HG02973 (cell line): ENCODE measurements around the gene ABCA1.
"Not testable (repeated sequence)": the region's sequence is repeated elsewhere in the genome, so short reads cannot be mapped to it uniquely, and the experiment has no call there.

Experiments used
- ATAC-seq: cut with Tn5 transposase; IDR thresholded peaks from one replicate; pipeline ENCODE4 v1.9.1; 2021; ENCODE audit warnings: moderate library complexity; ENCODE audit not compliant: unreplicated experiment

ABCA1 gene

DNA sequence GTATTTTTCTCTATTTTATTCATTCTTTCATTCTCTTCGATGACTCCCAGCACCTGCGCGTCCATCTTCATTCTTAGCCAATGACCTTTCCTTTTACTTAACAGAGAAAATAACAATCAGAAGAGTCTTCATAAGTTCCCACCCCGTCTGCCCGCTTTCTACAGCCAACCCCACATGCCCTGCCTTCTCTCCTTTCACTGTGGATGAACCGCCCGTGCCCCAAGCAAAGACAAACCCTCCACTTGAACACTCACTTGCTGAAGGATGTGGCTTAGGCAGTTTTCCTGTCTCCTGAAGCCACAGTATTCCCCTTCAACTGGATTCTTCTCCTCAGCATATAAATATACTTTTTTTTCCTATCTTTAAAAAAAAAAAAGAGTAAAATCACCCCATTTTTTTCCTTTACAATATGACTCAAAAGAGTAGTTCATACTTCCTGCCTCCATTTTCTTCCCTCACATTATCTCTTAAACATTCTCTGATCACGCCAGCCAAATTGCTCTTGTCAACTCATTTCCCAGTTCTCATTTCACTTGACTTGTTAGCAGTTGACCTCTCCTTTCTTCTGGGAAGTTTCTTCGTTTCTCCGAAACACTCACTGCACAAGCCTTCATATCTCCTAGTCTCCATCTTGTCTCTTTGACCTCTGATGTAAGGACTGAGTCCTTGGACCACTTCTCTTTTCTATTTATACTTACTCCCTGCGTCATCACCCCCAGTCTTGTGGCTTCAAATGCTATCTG is 153.0 kb downstream of the ABCA1 start:
- ATAC-seq, result peak; percentile 92

DNA sequence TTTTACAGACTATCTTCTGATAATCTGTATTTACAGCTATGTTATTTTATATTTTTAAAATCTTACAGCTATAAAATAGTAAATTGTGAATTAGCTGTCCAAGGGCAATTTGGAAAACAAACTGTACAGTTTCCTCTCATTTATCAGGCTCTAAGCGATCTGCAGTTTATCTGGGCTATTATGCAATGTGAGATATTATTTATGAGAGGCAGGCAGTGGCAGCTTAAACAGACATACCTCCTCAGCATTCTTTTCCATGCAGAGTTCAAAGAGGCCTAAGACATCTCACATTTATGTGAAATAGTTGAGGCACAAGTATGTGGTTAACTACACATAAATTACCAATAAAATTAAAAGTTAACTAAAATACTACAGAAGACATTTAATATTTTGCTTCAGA is 153.8 kb downstream of the ABCA1 start:
- no peak for ATAC-seq

DNA sequence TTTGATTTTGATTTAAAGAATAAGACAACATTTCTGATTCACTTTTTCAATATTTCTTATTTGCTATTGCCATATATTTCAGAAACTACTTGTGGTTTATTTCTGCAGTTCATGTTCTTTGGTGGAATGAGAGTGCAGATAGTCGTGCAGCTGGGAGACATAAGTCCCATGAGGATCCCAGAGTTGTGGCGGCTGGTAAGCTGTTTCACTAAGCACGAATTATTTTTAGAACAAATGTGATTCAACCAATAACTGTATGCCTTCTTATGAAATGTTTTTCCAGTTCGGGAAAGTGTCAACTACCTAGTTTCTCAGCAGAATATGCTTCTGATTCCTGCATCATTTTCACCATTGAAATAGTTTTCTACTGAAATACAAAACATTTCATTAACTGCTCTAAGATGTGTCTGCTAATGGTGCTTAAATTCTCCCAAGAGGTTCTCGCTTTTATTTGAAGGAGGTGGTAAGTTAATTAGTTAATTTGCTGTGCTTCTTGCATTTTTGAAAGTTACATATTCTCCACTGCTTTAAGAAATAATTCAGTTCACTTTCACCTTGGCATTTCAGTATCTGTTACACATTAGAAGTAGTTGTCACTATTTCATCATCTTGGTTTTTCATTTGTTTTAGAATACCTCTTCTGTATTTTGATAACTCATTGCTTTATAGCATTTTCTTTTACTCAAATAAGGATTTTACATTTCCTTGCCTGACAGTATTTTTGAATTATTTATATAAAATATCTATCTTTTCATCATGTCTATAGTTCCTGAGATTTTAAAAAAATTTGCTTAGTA is 155.0 kb downstream of the ABCA1 start:
- ATAC-seq, result no peak

DNA sequence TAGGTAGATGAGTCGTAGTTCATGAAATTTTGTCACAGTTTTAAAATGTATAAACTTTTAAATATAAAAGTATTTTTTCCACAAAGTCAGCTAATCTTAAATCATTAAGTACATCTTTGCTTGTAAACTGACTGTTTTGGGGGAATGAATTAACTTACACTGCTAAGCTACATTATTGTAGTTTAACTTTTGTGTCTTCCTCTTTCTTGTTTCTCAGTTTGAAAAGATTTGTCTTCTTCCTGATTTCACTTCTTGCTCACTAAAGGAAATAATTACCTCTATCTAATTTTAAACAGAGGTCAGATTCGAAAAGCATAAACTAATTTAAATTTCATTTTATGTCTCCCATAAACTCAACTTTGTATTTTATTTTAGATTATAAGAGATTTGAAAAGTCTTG is 158.3 kb downstream of the ABCA1 start:
- ATAC-seq, result no peak

- ATAC-seq, result not testable (repeated sequence)
Observed at GRCh38 chr9:104769029-104769428, 158.9 kb downstream of the ABCA1 start.

DNA sequence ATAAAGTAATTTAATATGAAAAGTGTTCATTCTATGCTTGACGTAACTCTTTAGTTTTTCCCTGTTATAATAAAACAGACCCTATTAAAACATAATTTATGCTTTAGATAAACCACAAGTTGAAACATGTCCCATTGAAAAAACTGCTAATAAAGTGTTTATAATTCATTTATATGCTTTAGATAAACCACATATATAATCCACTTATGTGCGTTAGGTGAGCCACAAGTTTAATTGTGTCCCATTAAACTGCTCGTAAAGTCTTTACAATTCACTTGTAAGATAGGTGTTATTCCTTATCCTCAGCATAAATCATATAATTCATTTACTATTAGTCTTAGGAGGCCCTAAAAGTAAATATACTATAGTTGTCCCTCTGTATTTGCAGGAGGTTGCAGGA is 160.4 kb downstream of the ABCA1 start:
- ATAC-seq, result no peak

DNA sequence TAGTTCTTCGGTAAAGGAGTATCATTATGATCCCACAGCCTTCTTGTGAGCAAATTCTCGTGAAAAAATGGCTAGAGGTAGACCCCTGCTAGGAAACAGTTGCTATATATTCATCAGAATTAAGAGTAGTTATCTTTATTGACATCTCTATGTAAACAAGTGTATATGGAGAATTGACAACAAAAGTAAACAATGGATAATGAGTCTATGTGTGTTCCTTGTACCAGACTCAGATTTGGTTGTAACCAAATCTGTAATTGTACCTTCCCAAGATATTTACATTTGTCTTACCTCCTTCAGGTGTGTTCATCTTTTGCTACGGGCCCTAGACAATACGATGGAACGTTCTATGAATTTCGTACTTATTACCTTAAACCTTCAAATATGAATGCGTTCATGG is 161.9 kb downstream of the ABCA1 start:
- no peak for ATAC-seq

DNA sequence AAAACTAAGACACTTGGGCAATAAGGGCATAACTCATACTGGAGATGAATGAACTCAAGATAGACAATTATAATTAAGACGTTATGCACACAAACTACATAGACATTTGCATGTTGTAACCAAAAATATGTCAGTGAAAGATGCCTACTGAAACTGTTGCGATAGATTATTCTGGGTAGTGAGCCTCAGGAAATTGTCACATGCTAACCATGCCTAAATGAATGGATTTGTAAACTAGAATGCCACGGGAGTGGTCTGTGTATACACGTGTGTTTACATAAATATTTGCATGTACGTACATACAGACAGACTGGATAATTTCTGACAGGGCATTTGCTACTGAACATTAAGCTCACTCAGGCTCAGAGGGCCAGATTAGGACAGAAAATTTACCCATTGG is 162.8 kb downstream of the ABCA1 start:
- peak; percentile 50 for ATAC-seq

DNA sequence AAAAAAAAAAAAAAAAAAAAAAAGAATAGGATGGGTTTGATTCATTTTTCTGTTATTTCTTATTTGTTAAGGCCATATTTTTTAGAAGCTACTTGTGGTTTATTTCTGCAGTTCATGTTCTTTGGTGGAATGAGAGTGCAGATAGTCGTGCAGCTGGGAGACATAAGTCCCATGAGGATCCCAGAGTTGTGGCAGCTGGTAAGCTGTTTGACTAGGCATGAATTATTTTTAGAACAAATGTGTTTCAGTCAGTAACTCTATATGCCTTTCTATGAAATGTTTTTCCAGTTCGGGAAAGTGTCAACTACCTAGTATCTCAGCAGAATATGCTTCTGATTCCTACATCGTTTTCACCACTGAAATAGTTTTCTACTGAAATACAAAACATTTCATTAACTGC is 169.0 kb downstream of the ABCA1 start:
- no peak for ATAC-seq

DNA sequence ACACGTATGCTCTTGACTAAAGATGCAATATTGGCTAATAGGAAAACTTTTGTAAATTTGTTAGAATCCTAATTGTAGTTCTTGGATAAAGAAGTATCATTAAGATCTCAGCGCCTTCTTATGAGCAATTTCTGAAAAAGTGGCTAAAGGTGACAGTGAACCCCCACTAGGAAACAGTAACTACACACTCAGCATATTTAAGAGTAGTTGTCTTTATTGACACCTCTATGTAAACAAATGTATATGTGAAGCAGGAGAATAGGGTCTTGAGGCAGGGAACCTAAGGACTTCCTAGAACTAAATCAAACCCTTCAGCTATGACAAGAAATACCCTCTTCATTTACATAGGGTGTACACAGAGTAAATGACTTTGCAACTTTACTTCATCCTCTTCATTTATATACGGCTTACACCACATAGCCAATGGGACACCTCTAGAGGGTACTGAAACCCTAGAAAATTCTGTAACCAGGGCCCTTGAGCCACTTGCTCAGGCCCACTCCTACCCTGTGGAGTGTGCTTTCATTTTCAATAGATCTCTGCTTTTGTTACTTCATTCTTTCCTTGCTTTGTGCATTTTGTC is 177.7 kb downstream of the ABCA1 start:
- ATAC-seq, result peak; percentile 27

GRCh38 chr9:104748359-104749031 is 179.5 kb downstream of the ABCA1 start:
- no peak for ATAC-seq

DNA sequence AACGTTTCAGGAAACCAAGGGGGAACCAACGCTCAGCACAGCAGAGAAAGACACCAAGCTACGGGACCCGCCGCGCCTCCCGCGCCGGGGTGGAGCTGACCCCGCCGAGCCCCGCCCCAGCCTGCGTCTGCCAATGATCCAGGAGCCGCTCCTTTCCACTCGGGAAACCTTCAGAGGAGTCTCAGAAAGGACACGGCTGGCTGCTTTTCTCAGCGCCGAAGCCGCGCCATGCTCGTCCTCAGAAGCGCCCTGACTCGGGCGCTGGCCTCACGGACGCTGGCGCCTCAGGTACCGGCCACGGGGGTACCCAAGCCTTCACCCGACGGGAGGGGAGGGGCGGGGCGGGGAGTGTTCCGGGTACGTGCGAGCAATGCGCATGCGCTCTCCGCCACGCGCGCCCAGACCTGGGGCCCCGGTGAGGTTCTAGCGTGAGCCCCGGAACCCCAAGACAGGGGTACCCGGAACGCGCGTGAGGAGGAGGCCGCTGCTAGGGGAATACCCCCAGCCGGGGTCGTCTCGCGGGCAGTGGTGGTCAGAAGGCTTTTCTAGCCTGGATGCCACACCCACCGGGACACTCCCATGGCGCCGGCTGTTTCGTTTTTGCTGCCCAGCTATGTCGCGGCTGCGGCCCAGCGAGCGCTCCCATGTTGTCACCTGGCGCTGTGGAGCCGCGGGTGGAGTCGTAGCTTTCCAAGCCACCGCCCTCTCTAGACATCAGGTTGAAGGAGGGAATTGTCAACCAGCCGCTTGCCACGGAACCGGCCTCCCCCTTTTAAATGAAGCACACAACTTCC is 180.2 kb downstream of the ABCA1 start, which contains the start of gene NIPSNAP3A:
Gene NIPSNAP3A, plus strand, starts transcription at position 119 of the 794 bp plus-strand sequence. Its CDS starts 110 bp downstream, at position 229.
- ATAC-seq, result peak; percentile 83

DNA sequence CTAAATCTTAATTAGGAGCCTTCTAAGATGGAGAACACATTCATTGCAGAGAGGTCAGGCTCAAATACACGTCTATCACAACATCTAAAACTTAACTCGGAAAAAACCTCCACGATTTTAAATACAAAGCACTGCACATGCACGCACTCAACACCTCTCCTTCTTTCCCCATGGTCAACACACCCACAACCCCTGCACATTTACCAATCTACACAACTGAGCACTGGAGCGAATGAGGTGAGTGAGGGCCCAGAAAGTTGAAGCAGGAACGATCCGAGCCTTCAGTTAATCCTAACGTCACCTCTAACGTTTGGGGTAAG is 180.8 kb downstream of the ABCA1 start:
- ATAC-seq, result peak; percentile 19

DNA sequence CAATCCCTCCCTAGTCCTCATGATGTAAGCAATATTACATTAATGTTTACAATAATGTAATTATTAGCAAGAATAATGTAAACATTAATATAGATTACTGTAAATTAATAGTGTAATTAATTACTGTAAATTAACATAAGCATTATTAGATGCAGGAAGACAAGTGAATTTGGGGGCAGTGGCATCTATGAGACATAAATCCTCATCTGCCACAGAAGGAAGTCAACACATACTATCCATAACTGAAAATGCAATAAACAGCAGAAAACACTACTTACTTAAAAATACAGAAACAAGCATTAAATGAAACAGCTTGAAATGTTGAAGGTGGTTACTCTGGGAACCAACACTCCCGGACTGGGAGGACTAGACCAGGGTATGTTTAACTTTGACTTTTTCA is 181.2 kb downstream of the ABCA1 start:
- no peak for ATAC-seq

DNA sequence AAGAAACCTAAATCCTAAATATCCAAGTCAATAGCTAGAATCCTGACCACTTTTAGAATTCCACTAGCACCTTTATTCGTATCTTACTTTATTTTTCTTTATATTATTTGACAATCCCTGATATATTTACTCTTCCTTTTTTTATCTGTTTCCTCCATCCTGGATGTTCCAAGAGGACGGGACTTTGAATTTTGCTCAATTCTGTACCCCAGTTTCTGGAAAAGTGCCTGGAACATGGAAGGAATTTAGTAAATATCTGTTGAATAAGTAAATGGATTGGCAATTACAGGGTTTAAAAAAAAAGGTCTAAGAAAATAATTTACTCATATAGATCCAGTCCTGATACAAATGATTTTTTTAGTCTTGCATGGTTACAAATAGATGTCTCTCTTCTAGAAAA is 181.7 kb downstream of the ABCA1 start:
- no peak for ATAC-seq

- ATAC-seq, result no peak
Observed at GRCh38 chr9:104745852-104746251, 182.1 kb downstream of the ABCA1 start.

DNA sequence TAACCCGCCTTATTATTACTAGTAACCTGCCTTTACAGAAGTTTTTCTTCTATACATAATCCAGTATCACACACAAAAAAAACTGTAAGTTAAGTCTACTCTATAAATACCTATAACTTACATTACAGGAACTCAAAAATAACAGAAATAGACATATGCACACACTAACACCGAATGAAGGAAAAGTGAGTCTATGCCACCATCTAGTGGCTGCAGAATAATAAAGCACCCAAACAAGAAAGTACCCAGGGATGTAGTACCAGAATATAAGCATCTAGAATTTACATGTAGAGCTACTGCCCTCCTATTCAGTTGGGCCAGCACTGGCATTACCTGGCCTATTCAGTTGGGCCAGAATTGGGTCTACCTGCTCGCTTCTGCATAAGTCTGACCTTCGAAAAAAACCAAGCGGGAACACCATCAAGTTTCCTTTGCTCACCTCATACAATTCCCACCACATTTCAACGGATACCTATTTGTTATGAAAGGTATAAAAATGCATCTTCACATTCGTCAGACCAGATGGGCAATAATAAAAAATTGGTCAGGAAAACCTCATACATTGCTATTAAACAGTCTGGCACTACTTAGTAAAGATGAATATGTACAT is 184.5 kb downstream of the ABCA1 start:
- ATAC-seq, result peak; percentile 45

DNA sequence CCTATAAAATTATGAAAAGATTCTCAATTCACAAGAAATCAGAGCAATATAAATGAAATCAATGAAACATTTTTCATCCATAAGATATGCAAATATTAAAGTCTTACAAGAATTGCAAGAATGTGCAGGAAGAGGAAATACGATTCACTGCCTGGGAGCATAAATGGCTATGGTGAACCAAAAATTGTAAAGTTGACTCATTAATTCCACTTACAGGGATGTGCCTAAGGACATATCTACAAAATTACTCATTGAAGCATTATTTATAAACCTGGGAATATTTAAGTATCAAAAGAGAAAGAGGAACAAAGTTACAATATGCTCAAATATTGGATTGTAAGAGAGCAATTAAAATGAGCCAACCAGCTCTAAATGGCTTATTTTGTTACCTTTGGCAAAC is 187.3 kb downstream of the ABCA1 start:
- no peak for ATAC-seq

GRCh38 chr9:104738452-104738851 is 189.5 kb downstream of the ABCA1 start:
- ATAC-seq, result no peak
